Skeletal muscle satellite cell (primary cell): ENCODE data around the gene NR1I2.

Experiments
- H3K27me3 ChIP-seq: 2 replicates; pipeline ENCODE4 v1.7.0; 2013; ENCODE audit warnings: low read length; ENCODE audit not compliant: control insufficient read depth, insufficient read depth
- H3K36me3 ChIP-seq: 2 replicates; pipeline ENCODE4 v1.7.0; 2013; ENCODE audit warnings: mild to moderate bottlenecking, control low read depth, low read length; ENCODE audit not compliant: insufficient read depth
- H3K4me1 ChIP-seq: 2 replicates; pipeline ENCODE4 v1.7.0; 2013; ENCODE audit warnings: low read length; ENCODE audit not compliant: control insufficient read depth, insufficient read depth
- H3K4me2 ChIP-seq: 2 replicates; pipeline ENCODE4 v1.7.0; 2013; ENCODE audit warnings: mild to moderate bottlenecking, low read length
- H3K4me3 ChIP-seq: 2 replicates; pipeline ENCODE4 v1.7.0; 2013; ENCODE audit warnings: low read length
- H3K9ac ChIP-seq: 2 replicates; pipeline ENCODE4 v1.7.0; 2013; ENCODE audit warnings: mild to moderate bottlenecking, low read depth, low read length, moderate library complexity
- H3K9me3 ChIP-seq: replicated peaks from 2 replicates; pipeline ENCODE4 v1.7.0; 2013; ENCODE audit warnings: mild to moderate bottlenecking, control low read depth, low read length

NR1I2 gene

GRCh38 chr3:119861681-119862080 lies 79.8 kb downstream of the NR1I2 start:
- no peak overlapping the region for H3K9ac ChIP-seq
- peaks cover 6% of the 10 kb centered on the region for H3K9me3 ChIP-seq
- H3K27me3 ChIP-seq: no peaks in the 10 kb centered on the region
- H3K4me1 ChIP-seq: no peaks in the 10 kb centered on the region
- no peak overlapping the region for H3K4me2 ChIP-seq
- no peak overlapping the region for H3K4me3 ChIP-seq
- peaks cover 40% of the 10 kb centered on the region for H3K36me3 ChIP-seq

DNA sequence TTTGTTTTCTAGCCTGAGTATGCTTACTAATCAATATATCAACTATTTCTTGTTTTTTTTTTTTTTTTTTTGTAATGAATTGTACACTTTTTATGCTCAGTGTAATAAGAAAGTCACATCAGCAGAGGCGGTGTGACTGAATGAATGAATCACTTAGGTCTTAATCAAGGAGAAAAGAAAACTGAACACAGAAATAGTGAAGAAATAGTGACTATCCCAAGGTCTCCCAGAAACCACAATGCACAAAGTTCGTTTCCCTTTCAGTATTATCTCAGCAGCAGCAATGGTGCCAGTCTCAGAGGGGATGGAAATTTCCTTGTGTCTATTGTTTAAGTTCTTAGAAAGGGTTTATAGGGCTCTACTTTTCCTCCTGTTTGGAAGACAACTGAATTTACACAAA lies 80.7 kb downstream of the NR1I2 start:
- Histone ChIP-seq H3K4me3 (no peak overlapping the region), H3K9ac (no peak overlapping the region), H3K4me1 (no peaks in the 10 kb centered on the region), H3K27me3 (no peaks in the 10 kb centered on the region), H3K9me3 (peaks cover 6% of the 10 kb centered on the region), H3K4me2 (no peak overlapping the region), H3K36me3 (peaks cover 33% of the 10 kb centered on the region)

GRCh38 chr3:119864476-119864875 lies 82.6 kb downstream of the NR1I2 start:
- H3K4me1 ChIP-seq: no peaks in the 10 kb centered on the region
- no peaks in the 10 kb centered on the region for H3K27me3 ChIP-seq
- H3K9ac ChIP-seq: no peak overlapping the region
- H3K4me3 ChIP-seq: no peak overlapping the region
- H3K4me2 ChIP-seq: no peak overlapping the region
- H3K36me3 ChIP-seq: peaks cover 20% of the 10 kb centered on the region
- no peaks in the 10 kb centered on the region for H3K9me3 ChIP-seq
